WTC11 (cell line): ENCODE results near the gene CTDSP2. TPM values are rescaled to one million over a fixed set of nuclear protein-coding genes. Genes with fewer than 3 reads are reported as not detected.

Experiments
- ATAC-seq: fragments of 200-7000 bp; cut with Tn5 transposase; 2 replicates; pipeline ENCODE4 v1.10.0; 2021; ENCODE audit warnings: mild to moderate bottlenecking, moderate library complexity
- CTCF ChIA-PET: fragments of 300-600 bp; sonication (Branson Sonifier 250); formaldehyde crosslinking; loops from one replicate; lab custom pipeline; 2021; ENCODE audit warnings: antibody characterized with exemption; lab: Charles Lee
- POLR2A ChIA-PET: fragments of 350-600 bp; sonication (Branson Sonifier 250); formaldehyde crosslinking; loops from one replicate; lab custom pipeline; 2021; ENCODE audit warnings: antibody characterized with exemption; lab: Charles Lee
- DNase-seq: peaks from one replicate; pipeline ENCODE4 v3.0.0; 2021; ENCODE audit warnings: low spot score
- H3K27ac Mint-ChIP-seq: 2 replicates; pipeline ENCODE4 v1.8.0; 2021; ENCODE audit warnings: mixed read lengths
- H3K27me3 Mint-ChIP-seq: 2 replicates; pipeline ENCODE4 v1.8.0; 2021; ENCODE audit warnings: low read depth, mild to moderate bottlenecking, moderate library complexity, mixed read lengths
- H3K36me3 Mint-ChIP-seq: 2 replicates; pipeline ENCODE4 v1.8.0; 2021; ENCODE audit warnings: mixed read lengths
- H3K4me1 Mint-ChIP-seq: 2 replicates; pipeline ENCODE4 v1.8.0; 2022; ENCODE audit warnings: mixed read lengths
- H3K4me3 Mint-ChIP-seq: 2 replicates; pipeline ENCODE4 v1.8.0; 2021; ENCODE audit warnings: mild to moderate bottlenecking, moderate library complexity, mixed read lengths
- H3K9me3 Mint-ChIP-seq: 2 replicates; pipeline ENCODE4 v1.8.0; 2021; ENCODE audit warnings: mixed read lengths
- AR ChIP-seq: fragments of 250-450 bp; sonication (Bioruptor Pico); IDR thresholded peaks from 2 replicates; pipeline ENCODE4 v1.9.0; 2021; ENCODE audit warnings: mild to moderate bottlenecking
- ATF3 ChIP-seq: sonication (generic); formaldehyde crosslinking; conservative IDR thresholded peaks from 2 replicates; pipeline ENCODE4 v1.8.1; 2022; ENCODE audit warnings: mild to moderate bottlenecking, missing genetic modification reagents
- ELF4 ChIP-seq: sonication (generic); formaldehyde crosslinking; IDR thresholded peaks from 2 replicates; pipeline ENCODE4 v1.8.1; 2022; ENCODE audit warnings: low read depth, mild to moderate bottlenecking, moderate library complexity, missing genetic modification reagents
- IRF2 ChIP-seq: sonication (generic); formaldehyde crosslinking; IDR thresholded peaks from 2 replicates; pipeline ENCODE4 v1.8.0; 2022; ENCODE audit warnings: low read depth, missing genetic modification reagents, borderline replicate concordance
- JUN ChIP-seq: sonication (generic); formaldehyde crosslinking; IDR thresholded peaks from 2 replicates; pipeline ENCODE4 v1.8.0; 2023; ENCODE audit warnings: mild to moderate bottlenecking, missing genetic modification reagents
- NFE2L1 ChIP-seq: sonication (generic); formaldehyde crosslinking; IDR thresholded peaks from 2 replicates; pipeline ENCODE4 v1.8.1; 2023; ENCODE audit warnings: missing genetic modification reagents
- NR1H2 ChIP-seq: sonication (generic); formaldehyde crosslinking; IDR thresholded peaks from 2 replicates; pipeline ENCODE4 v1.9.0; 2021; ENCODE audit warnings: mild to moderate bottlenecking, moderate library complexity, missing genetic modification reagents
- NR2C2 ChIP-seq: sonication (generic); formaldehyde crosslinking; IDR thresholded peaks from 2 replicates; pipeline ENCODE4 v1.8.0; 2022; ENCODE audit warnings: mild to moderate bottlenecking, missing genetic modification reagents
- RELA ChIP-seq: sonication (generic); formaldehyde crosslinking; IDR thresholded peaks from 2 replicates; pipeline ENCODE4 v1.8.1; 2022; ENCODE audit warnings: missing genetic modification reagents, mild to moderate bottlenecking, borderline replicate concordance
- SMAD3 ChIP-seq: sonication (generic); formaldehyde crosslinking; IDR thresholded peaks from 2 replicates; pipeline ENCODE4 v1.8.0; 2022; ENCODE audit warnings: missing genetic modification reagents, mild to moderate bottlenecking, borderline replicate concordance
- SMAD4 ChIP-seq: sonication (generic); formaldehyde crosslinking; IDR thresholded peaks from 2 replicates; pipeline ENCODE4 v1.8.0; 2022; ENCODE audit warnings: mild to moderate bottlenecking, missing genetic modification reagents
- ZBTB43 ChIP-seq: sonication (generic); formaldehyde crosslinking; IDR thresholded peaks from 2 replicates; pipeline ENCODE4 v1.8.1; 2023; ENCODE audit warnings: mild to moderate bottlenecking, missing genetic modification reagents
- ZNF138 ChIP-seq: sonication (generic); formaldehyde crosslinking; conservative IDR thresholded peaks from 2 replicates; pipeline ENCODE4 v1.8.1; 2022; ENCODE audit warnings: mild to moderate bottlenecking, moderate library complexity, missing genetic modification reagents
- ZNF416 ChIP-seq: fragments of 250-450 bp; sonication (Bioruptor Pico); IDR thresholded peaks from 2 replicates; pipeline ENCODE4 v1.9.0; 2021; ENCODE audit warnings: mild to moderate bottlenecking, inconsistent platforms
- total RNA-seq: library from RNA; stranded (reverse); gene quantifications from 3 replicates; pipeline ENCODE4 v1.2.3, GENCODE V29; 2021
- TF ChIP-seq, protein P1 (sequence below): sonication (generic); formaldehyde crosslinking; IDR thresholded peaks from 2 replicates; pipeline ENCODE4 v1.8.0; 2022; ENCODE audit warnings: mild to moderate bottlenecking, missing genetic modification reagents
- TF ChIP-seq, protein P2 (sequence below): sonication (generic); formaldehyde crosslinking; IDR thresholded peaks from 2 replicates; pipeline ENCODE4 v1.8.1; 2023; ENCODE audit warnings: mild to moderate bottlenecking, missing genetic modification reagents, moderate library complexity
- TF ChIP-seq, protein P3 (sequence below): sonication (generic); formaldehyde crosslinking; IDR thresholded peaks from 2 replicates; pipeline ENCODE4 v1.8.1; 2022; ENCODE audit warnings: mild to moderate bottlenecking, moderate library complexity, missing genetic modification reagents
- TF ChIP-seq, protein P4 (sequence below): sonication (generic); formaldehyde crosslinking; IDR thresholded peaks from 2 replicates; pipeline ENCODE4 v1.8.0; 2022; ENCODE audit warnings: mild to moderate bottlenecking, missing genetic modification reagents

The CTDSP2 gene
- total RNA-seq, 1 experiment from 2014 or later: 122 TPM

DNA sequence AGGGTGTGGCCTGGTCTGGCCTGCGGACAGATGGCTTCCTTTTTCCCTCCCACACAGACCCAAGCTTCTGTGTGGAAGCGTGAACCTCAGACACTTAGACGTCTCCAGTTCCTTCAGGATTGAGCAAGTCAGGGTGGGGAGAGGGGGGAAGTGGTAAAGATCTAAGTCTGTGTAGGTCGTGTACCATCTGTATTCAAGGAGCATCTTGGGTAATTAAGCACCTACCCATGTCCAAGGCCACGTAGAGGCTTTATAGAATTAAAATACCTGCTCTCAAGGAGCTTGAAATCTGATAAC, 29.7 kb downstream of the CTDSP2 start (continued):
- TF ChIP-seq SMAD3 (CRISPR knock-in tag) (no peak), RELA (CRISPR knock-in tag) (no peak), IRF2 (CRISPR knock-in tag) (no peak), ZNF138 (CRISPR knock-in tag) (no peak), AR (CRISPR knock-in tag) (no peak), ELF4 (CRISPR knock-in tag) (no peak)

DNA sequence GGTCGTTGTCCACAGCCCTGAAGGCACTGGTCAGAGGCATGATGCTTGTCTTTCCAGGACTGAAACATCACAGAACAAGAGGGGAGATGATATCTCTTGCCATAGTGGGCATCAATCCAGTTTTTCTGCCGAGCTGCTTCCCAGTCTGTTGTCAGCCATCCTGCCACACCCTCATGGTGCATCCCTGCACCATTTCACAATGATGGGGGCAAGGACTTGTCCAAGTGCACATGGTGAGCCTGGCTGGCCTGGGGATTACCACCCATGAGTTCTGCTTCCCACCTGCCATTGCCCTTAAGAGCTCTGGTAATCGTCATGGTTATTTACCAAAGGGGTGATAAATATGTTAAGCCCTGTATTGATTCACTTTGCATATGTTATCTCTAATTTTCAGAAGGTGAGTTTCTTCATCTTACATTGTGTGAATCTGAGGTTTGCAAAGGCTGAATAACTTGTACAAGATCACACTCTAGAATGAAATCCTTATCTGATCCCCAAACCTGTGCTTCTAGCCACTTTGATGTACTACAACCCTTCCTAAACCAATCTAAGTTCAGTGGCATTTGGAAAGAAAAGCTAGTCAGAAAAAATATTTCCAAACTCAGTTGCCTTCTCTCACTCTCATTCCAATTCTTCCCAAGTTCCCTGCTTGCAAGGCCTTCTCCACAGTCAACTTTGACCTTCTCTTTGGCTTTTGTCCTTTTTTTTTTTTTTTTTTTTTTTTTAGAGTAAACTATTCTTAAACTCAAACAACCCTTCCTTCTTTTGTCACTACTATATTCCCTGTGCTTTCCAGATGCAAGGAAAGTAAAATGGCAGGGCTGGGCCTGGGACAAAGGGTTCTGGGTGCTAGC, 30.3 kb downstream of the CTDSP2 start:
- Mint-ChIP-seq H3K4me1 (peaks cover 8% of the 10 kb centered on the region; the same call in 1 of the 2 replicates), H3K36me3 (no peaks in the 10 kb centered on the region), H3K27me3 (no peaks in the 10 kb centered on the region; the same call in 1 of the 2 replicates), H3K9me3 (no peaks in the 10 kb centered on the region), H3K27ac (no peak overlapping the region), H3K4me3 (no peak overlapping the region)
- DNase-seq (no peak), ATAC-seq (no peak)
- TF ChIP-seq, protein P1, sequence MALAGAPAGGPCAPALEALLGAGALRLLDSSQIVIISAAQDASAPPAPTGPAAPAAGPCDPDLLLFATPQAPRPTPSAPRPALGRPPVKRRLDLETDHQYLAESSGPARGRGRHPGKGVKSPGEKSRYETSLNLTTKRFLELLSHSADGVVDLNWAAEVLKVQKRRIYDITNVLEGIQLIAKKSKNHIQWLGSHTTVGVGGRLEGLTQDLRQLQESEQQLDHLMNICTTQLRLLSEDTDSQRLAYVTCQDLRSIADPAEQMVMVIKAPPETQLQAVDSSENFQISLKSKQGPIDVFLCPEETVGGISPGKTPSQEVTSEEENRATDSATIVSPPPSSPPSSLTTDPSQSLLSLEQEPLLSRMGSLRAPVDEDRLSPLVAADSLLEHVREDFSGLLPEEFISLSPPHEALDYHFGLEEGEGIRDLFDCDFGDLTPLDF: no peak
- TF ChIP-seq, protein P2, sequence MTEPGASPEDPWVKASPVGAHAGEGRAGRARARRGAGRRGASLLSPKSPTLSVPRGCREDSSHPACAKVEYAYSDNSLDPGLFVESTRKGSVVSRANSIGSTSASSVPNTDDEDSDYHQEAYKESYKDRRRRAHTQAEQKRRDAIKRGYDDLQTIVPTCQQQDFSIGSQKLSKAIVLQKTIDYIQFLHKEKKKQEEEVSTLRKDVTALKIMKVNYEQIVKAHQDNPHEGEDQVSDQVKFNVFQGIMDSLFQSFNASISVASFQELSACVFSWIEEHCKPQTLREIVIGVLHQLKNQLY (CRISPR knock-in tag): no peak
- no peak for TF ChIP-seq NR2C2 (CRISPR knock-in tag)
- no peak for TF ChIP-seq ZNF416
- TF ChIP-seq ATF3 (CRISPR knock-in tag): no peak
- TF ChIP-seq ZBTB43 (CRISPR knock-in tag): no peak
- TF ChIP-seq SMAD4 (CRISPR knock-in tag): no peak
- TF ChIP-seq, protein P3, sequence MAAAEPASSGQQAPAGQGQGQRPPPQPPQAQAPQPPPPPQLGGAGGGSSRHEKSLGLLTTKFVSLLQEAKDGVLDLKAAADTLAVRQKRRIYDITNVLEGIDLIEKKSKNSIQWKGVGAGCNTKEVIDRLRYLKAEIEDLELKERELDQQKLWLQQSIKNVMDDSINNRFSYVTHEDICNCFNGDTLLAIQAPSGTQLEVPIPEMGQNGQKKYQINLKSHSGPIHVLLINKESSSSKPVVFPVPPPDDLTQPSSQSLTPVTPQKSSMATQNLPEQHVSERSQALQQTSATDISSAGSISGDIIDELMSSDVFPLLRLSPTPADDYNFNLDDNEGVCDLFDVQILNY (CRISPR knock-in tag): no peak
- TF ChIP-seq NFE2L1: no peak
- TF ChIP-seq RELA (CRISPR knock-in tag): no peak
- TF ChIP-seq NR1H2 (CRISPR knock-in tag): no peak
- no peak for TF ChIP-seq JUN (CRISPR knock-in tag)
- no peak for TF ChIP-seq AR (CRISPR knock-in tag)
- TF ChIP-seq, protein P4, sequence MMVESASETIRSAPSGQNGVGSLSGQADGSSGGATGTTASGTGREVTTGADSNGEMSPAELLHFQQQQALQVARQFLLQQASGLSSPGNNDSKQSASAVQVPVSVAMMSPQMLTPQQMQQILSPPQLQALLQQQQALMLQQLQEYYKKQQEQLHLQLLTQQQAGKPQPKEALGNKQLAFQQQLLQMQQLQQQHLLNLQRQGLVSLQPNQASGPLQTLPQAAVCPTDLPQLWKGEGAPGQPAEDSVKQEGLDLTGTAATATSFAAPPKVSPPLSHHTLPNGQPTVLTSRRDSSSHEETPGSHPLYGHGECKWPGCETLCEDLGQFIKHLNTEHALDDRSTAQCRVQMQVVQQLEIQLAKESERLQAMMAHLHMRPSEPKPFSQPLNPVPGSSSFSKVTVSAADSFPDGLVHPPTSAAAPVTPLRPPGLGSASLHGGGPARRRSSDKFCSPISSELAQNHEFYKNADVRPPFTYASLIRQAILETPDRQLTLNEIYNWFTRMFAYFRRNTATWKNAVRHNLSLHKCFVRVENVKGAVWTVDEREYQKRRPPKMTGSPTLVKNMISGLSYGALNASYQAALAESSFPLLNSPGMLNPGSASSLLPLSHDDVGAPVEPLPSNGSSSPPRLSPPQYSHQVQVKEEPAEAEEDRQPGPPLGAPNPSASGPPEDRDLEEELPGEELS: no peak
- ChIA-PET POLR2A (no interaction called here), CTCF (interaction anchor here (0.8 to 4.7 kb wide), 10 partner anchors 9 to 121 kb away, joined by 3 to 60 read pairs (median 6); partner anchors contain the start of gene TSFM)
